ENCODE data around the gene EHMT1. TPM values are rescaled to one million over a fixed set of nuclear protein-coding genes. Genes with fewer than 3 reads are reported as not detected.

Gene EHMT1
- total RNA-seq, 2 donors from 2014 or later = 106 to 108 TPM

GRCh38 chr9:137751616-137752015, 132.8 kb downstream of the EHMT1 start:
- peak overlapping the region; percentile 91 for H3K27ac Mint-ChIP-seq
- peaks cover 18% of the 10 kb centered on the region for H3K4me1 Mint-ChIP-seq
- no peak overlapping the region for H3K4me3 Mint-ChIP-seq
- ATAC-seq = no peak
- no peaks in the 10 kb centered on the region for H3K9me3 ChIP-seq (ENCODE audit: control insufficient read depth, low read length, poor library complexity, severe bottlenecking)
- no peak for DNase-seq
- H3K36me3 Mint-ChIP-seq (ENCODE audit: low read depth) = peaks cover 15% of the 10 kb centered on the region
- H3K27me3 Mint-ChIP-seq = no peaks in the 10 kb centered on the region

- no peak overlapping the region for H3K4me3 Mint-ChIP-seq
- peak overlapping the region; percentile 91 for H3K27ac Mint-ChIP-seq
- no peaks in the 10 kb centered on the region for H3K9me3 ChIP-seq (ENCODE audit: control insufficient read depth, low read length, poor library complexity, severe bottlenecking)
- H3K36me3 Mint-ChIP-seq (ENCODE audit: low read depth) = peaks cover 15% of the 10 kb centered on the region
- ATAC-seq = no peak
- H3K27me3 Mint-ChIP-seq = no peaks in the 10 kb centered on the region
- peaks cover 22% of the 10 kb centered on the region for H3K4me1 Mint-ChIP-seq
- DNase-seq = no peak
These were observed 133.6 kb downstream of the EHMT1 start for GRCh38 chr9:137752426-137752825.

GRCh38 chr9:137753192-137753765, 134.5 kb downstream of the EHMT1 start:
- Mint-ChIP-seq H3K27ac (peak overlapping the region; percentile 91), H3K4me1 (peaks cover 26% of the 10 kb centered on the region), H3K4me3 (no peak overlapping the region), H3K36me3 (ENCODE audit: low read depth) (peaks cover 15% of the 10 kb centered on the region), H3K27me3 (no peaks in the 10 kb centered on the region)
- ATAC-seq (no peak), DNase-seq (no peak)
- no peaks in the 10 kb centered on the region for H3K9me3 ChIP-seq (ENCODE audit: control insufficient read depth, low read length, poor library complexity, severe bottlenecking)

GRCh38 chr9:137755261-137755927, 136.6 kb downstream of the EHMT1 start:
- Mint-ChIP-seq H3K27ac (peak overlapping the region; percentile 95), H3K27me3 (no peaks in the 10 kb centered on the region), H3K4me1 (peaks cover 31% of the 10 kb centered on the region), H3K36me3 (ENCODE audit: low read depth) (peaks cover 15% of the 10 kb centered on the region), H3K4me3 (no peak overlapping the region)
- DNase-seq (no peak), ATAC-seq (no peak)
- H3K9me3 ChIP-seq (ENCODE audit: control insufficient read depth, low read length, poor library complexity, severe bottlenecking) = no peaks in the 10 kb centered on the region

- Mint-ChIP-seq H3K4me3 (no peak overlapping the region), H3K27ac (peak overlapping the region; percentile 95), H3K4me1 (peaks cover 31% of the 10 kb centered on the region), H3K36me3 (ENCODE audit: low read depth) (peaks cover 15% of the 10 kb centered on the region), H3K27me3 (no peaks in the 10 kb centered on the region)
- DNase-seq (no peak), ATAC-seq (no peak)
- H3K9me3 ChIP-seq (ENCODE audit: control insufficient read depth, low read length, poor library complexity, severe bottlenecking) = no peaks in the 10 kb centered on the region
These were observed 137.4 kb downstream of the EHMT1 start for GRCh38 chr9:137756045-137756744.

GRCh38 chr9:137757139-137757538, 138.3 kb downstream of the EHMT1 start:
- H3K4me1 Mint-ChIP-seq = peaks cover 34% of the 10 kb centered on the region
- ATAC-seq = no peak
- H3K27ac Mint-ChIP-seq = peak overlapping the region; percentile 95
- no peak for DNase-seq
- no peaks in the 10 kb centered on the region for H3K27me3 Mint-ChIP-seq
- H3K36me3 Mint-ChIP-seq (ENCODE audit: low read depth) = peaks cover 14% of the 10 kb centered on the region
- no peak overlapping the region for H3K4me3 Mint-ChIP-seq
- no peaks in the 10 kb centered on the region for H3K9me3 ChIP-seq (ENCODE audit: control insufficient read depth, low read length, poor library complexity, severe bottlenecking)

- H3K27me3 Mint-ChIP-seq = no peaks in the 10 kb centered on the region
- H3K9me3 ChIP-seq (ENCODE audit: control insufficient read depth, low read length, poor library complexity, severe bottlenecking) = no peaks in the 10 kb centered on the region
- H3K4me1 Mint-ChIP-seq = peaks cover 34% of the 10 kb centered on the region
- H3K27ac Mint-ChIP-seq = peak overlapping the region; percentile 95
- DNase-seq (no peak), ATAC-seq (peak; percentile 59)
- peaks cover 14% of the 10 kb centered on the region for H3K36me3 Mint-ChIP-seq (ENCODE audit: low read depth)
- peak overlapping the region; percentile 61 for H3K4me3 Mint-ChIP-seq
These were observed 138.8 kb downstream of the EHMT1 start for GRCh38 chr9:137757613-137758029.

- no peaks in the 10 kb centered on the region for H3K9me3 ChIP-seq (ENCODE audit: control insufficient read depth, low read length, poor library complexity, severe bottlenecking)
- no peak for ATAC-seq
- Mint-ChIP-seq H3K4me3 (peak overlapping the region; percentile 61), H3K27me3 (no peaks in the 10 kb centered on the region), H3K27ac (peak overlapping the region; percentile 95), H3K4me1 (peaks cover 35% of the 10 kb centered on the region), H3K36me3 (ENCODE audit: low read depth) (peaks cover 11% of the 10 kb centered on the region)
- DNase-seq = no peak
These were observed 139.3 kb downstream of the EHMT1 start for GRCh38 chr9:137758067-137758466.

- ATAC-seq (no peak), DNase-seq (no peak)
- H3K27me3 Mint-ChIP-seq = no peaks in the 10 kb centered on the region
- no peak overlapping the region for H3K4me3 Mint-ChIP-seq
- H3K27ac Mint-ChIP-seq = peak overlapping the region; percentile 95
- peaks cover 37% of the 10 kb centered on the region for H3K4me1 Mint-ChIP-seq
- H3K9me3 ChIP-seq (ENCODE audit: control insufficient read depth, low read length, poor library complexity, severe bottlenecking) = no peaks in the 10 kb centered on the region
- H3K36me3 Mint-ChIP-seq (ENCODE audit: low read depth) = peaks cover 9% of the 10 kb centered on the region
These were observed 140.3 kb downstream of the EHMT1 start for GRCh38 chr9:137759117-137759516.

- no peaks in the 10 kb centered on the region for H3K27me3 Mint-ChIP-seq
- no peak for ATAC-seq
- DNase-seq = no peak
- peak overlapping the region; percentile 95 for H3K27ac Mint-ChIP-seq
- peaks cover 43% of the 10 kb centered on the region for H3K4me1 Mint-ChIP-seq
- peaks cover 14% of the 10 kb centered on the region for H3K36me3 Mint-ChIP-seq (ENCODE audit: low read depth)
- no peaks in the 10 kb centered on the region for H3K9me3 ChIP-seq (ENCODE audit: control insufficient read depth, low read length, poor library complexity, severe bottlenecking)
- H3K4me3 Mint-ChIP-seq = peak overlapping the region; percentile 52
These were observed 141.0 kb downstream of the EHMT1 start for GRCh38 chr9:137759649-137760321.

- H3K9me3 ChIP-seq (ENCODE audit: control insufficient read depth, low read length, poor library complexity, severe bottlenecking) = no peaks in the 10 kb centered on the region
- Mint-ChIP-seq H3K27ac (peak overlapping the region; percentile 95), H3K27me3 (no peaks in the 10 kb centered on the region), H3K4me1 (peaks cover 43% of the 10 kb centered on the region), H3K4me3 (no peak overlapping the region), H3K36me3 (ENCODE audit: low read depth) (peaks cover 11% of the 10 kb centered on the region)
- ATAC-seq (no peak), DNase-seq (no peak)
These were observed 141.6 kb downstream of the EHMT1 start for GRCh38 chr9:137760426-137760825.

GRCh38 chr9:137761032-137761431, 142.2 kb downstream of the EHMT1 start:
- Mint-ChIP-seq H3K27ac (peak overlapping the region; percentile 95), H3K36me3 (ENCODE audit: low read depth) (peaks cover 11% of the 10 kb centered on the region), H3K27me3 (no peaks in the 10 kb centered on the region), H3K4me3 (no peak overlapping the region), H3K4me1 (peaks cover 46% of the 10 kb centered on the region)
- no peaks in the 10 kb centered on the region for H3K9me3 ChIP-seq (ENCODE audit: control insufficient read depth, low read length, poor library complexity, severe bottlenecking)
- no peak for DNase-seq
- peak; percentile 76 for ATAC-seq

GRCh38 chr9:137761793-137762192, 143.0 kb downstream of the EHMT1 start:
- no peak for ATAC-seq
- Mint-ChIP-seq H3K27me3 (no peaks in the 10 kb centered on the region), H3K4me1 (peaks cover 41% of the 10 kb centered on the region), H3K27ac (peak overlapping the region; percentile 95), H3K36me3 (ENCODE audit: low read depth) (peaks cover 11% of the 10 kb centered on the region), H3K4me3 (peak overlapping the region; percentile 74)
- no peaks in the 10 kb centered on the region for H3K9me3 ChIP-seq (ENCODE audit: control insufficient read depth, low read length, poor library complexity, severe bottlenecking)
- no peak for DNase-seq
